ENCODE measurements around the gene ANKRD36. TPM values are rescaled to one million over a fixed set of nuclear protein-coding genes. Genes with fewer than 3 reads are reported as not detected.
"Not testable (repeated sequence)": the region's sequence is repeated elsewhere in the genome, so short reads cannot be mapped to it uniquely, and the experiment has no call there.

The ANKRD36 gene
- 5.3 TPM for total RNA-seq
- long read RNA-seq, partial matches to known transcripts: 0 of 1 reads
- long read RNA-seq, other reads (novel, unspliced or antisense): 1 of 1 reads

GRCh38 chr2:97113050-97113881 is at the start of gene ANKRD36:
TSS of gene ANKRD36 (plus strand) at chr2:97113153. CDS start at chr2:97113740, 587 bp downstream.
- intact Hi-C loops (cut with DNase I): not testable (repeated sequence)

GRCh38 chr2:97066030-97066429 is 46.9 kb upstream of the ANKRD36 start:
- intact Hi-C loops (cut with DNase I); ATAC-seq (ENCODE audit: poor library complexity); DNase-seq: not testable (repeated sequence)

More at GRCh38 chr2:97113050-97113881, at the start of gene ANKRD36:
- peak; percentile 89 for DNase-seq
- ATAC-seq (ENCODE audit: poor library complexity): peak; percentile 97

- DNase-seq (no peak), ATAC-seq (ENCODE audit: poor library complexity) (peak; percentile 38)
- intact Hi-C loops (cut with DNase I): no loop called here
Observed at GRCh38 chr2:97067279-97068004, 45.5 kb upstream of the ANKRD36 start.

GRCh38 chr2:97068074-97068473 is 44.9 kb upstream of the ANKRD36 start:
- intact Hi-C loops (cut with DNase I): no loop called here
- DNase-seq: no peak
- ATAC-seq (ENCODE audit: poor library complexity): no peak

- intact Hi-C loops (cut with DNase I); DNase-seq; ATAC-seq (ENCODE audit: poor library complexity): not testable (repeated sequence)
Observed at GRCh38 chr2:97068722-97069121, 44.2 kb upstream of the ANKRD36 start.

GRCh38 chr2:97070915-97071314 is 42.0 kb upstream of the ANKRD36 start:
- intact Hi-C loops (cut with DNase I); DNase-seq: not testable (repeated sequence)
- ATAC-seq (ENCODE audit: poor library complexity): peak; percentile 79

- DNase-seq; ATAC-seq (ENCODE audit: poor library complexity); intact Hi-C loops (cut with DNase I): not testable (repeated sequence)
Observed at GRCh38 chr2:97077213-97077612, 35.7 kb upstream of the ANKRD36 start.

GRCh38 chr2:97080855-97081254 is 32.1 kb upstream of the ANKRD36 start:
- ATAC-seq (ENCODE audit: poor library complexity); intact Hi-C loops (cut with DNase I); DNase-seq: not testable (repeated sequence)

- DNase-seq; intact Hi-C loops (cut with DNase I); ATAC-seq (ENCODE audit: poor library complexity): not testable (repeated sequence)
Observed at GRCh38 chr2:97082206-97082605, 30.7 kb upstream of the ANKRD36 start.

GRCh38 chr2:97083516-97083915 is 29.4 kb upstream of the ANKRD36 start:
- intact Hi-C loops (cut with DNase I); DNase-seq; ATAC-seq (ENCODE audit: poor library complexity): not testable (repeated sequence)

- DNase-seq; intact Hi-C loops (cut with DNase I); ATAC-seq (ENCODE audit: poor library complexity): not testable (repeated sequence)
Observed at GRCh38 chr2:97085093-97085492, 27.9 kb upstream of the ANKRD36 start.

GRCh38 chr2:97088706-97089105 is 24.2 kb upstream of the ANKRD36 start:
- intact Hi-C loops (cut with DNase I); ATAC-seq (ENCODE audit: poor library complexity); DNase-seq: not testable (repeated sequence)

GRCh38 chr2:97092946-97093345 is 20.0 kb upstream of the ANKRD36 start:
- intact Hi-C loops (cut with DNase I); ATAC-seq (ENCODE audit: poor library complexity); DNase-seq: not testable (repeated sequence)

- DNase-seq; intact Hi-C loops (cut with DNase I): not testable (repeated sequence)
- peak; percentile 35 for ATAC-seq (ENCODE audit: poor library complexity)
Observed at GRCh38 chr2:97093983-97094771, 18.8 kb upstream of the ANKRD36 start.

- peak; percentile 98 for ATAC-seq (ENCODE audit: poor library complexity)
- intact Hi-C loops (cut with DNase I): not testable (repeated sequence)
- peak; percentile 93 for DNase-seq
Observed at GRCh38 chr2:97094772-97095611, 18.0 kb upstream of the ANKRD36 start, which contains the start of gene FAHD2B. TSS of gene FAHD2B (minus strand) at chr2:97094882. CDS start at chr2:97091706, 3,176 bp downstream.

GRCh38 chr2:97095661-97096060 is 17.3 kb upstream of the ANKRD36 start:
- DNase-seq (no peak), ATAC-seq (ENCODE audit: poor library complexity) (no peak)
- intact Hi-C loops (cut with DNase I): no loop called here

- DNase-seq; ATAC-seq (ENCODE audit: poor library complexity); intact Hi-C loops (cut with DNase I): not testable (repeated sequence)
Observed at GRCh38 chr2:97098786-97099372, 14.1 kb upstream of the ANKRD36 start.
